ENCODE data around the gene ARPC5.

Gene ARPC5

GRCh38 chr1:183600136-183600535, 35.4 kb downstream of the ARPC5 start:
- in situ Hi-C loops (cut with HindIII; ENCODE audit: low sequenced_read_pairs): loop anchor here (5.0 kb wide), 1 partner anchor 63 kb away; no protein-coding TSS in a partner anchor
- TF ChIP-seq, protein P1, sequence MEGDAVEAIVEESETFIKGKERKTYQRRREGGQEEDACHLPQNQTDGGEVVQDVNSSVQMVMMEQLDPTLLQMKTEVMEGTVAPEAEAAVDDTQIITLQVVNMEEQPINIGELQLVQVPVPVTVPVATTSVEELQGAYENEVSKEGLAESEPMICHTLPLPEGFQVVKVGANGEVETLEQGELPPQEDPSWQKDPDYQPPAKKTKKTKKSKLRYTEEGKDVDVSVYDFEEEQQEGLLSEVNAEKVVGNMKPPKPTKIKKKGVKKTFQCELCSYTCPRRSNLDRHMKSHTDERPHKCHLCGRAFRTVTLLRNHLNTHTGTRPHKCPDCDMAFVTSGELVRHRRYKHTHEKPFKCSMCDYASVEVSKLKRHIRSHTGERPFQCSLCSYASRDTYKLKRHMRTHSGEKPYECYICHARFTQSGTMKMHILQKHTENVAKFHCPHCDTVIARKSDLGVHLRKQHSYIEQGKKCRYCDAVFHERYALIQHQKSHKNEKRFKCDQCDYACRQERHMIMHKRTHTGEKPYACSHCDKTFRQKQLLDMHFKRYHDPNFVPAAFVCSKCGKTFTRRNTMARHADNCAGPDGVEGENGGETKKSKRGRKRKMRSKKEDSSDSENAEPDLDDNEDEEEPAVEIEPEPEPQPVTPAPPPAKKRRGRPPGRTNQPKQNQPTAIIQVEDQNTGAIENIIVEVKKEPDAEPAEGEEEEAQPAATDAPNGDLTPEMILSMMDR (IDR thresholded peaks at IDR 0.05; ENCODE audit: low read depth, low read length, missing control alignments): no peak
- no peak overlapping the region for H3K4me3 ChIP-seq (ENCODE audit: low read depth, low read length)
- peak; percentile 6 for DNase-seq (ENCODE audit: low read depth)

GRCh38 chr1:183598386-183598785, 37.2 kb downstream of the ARPC5 start:
- in situ Hi-C loops (cut with HindIII; ENCODE audit: low sequenced_read_pairs): no loop called here
- no peak overlapping the region for H3K4me3 ChIP-seq (ENCODE audit: low read depth, low read length)
- DNase-seq (ENCODE audit: low read depth): no peak
- TF ChIP-seq, protein P1 (IDR thresholded peaks at IDR 0.05; ENCODE audit: low read depth, low read length, missing control alignments): no peak

DNA sequence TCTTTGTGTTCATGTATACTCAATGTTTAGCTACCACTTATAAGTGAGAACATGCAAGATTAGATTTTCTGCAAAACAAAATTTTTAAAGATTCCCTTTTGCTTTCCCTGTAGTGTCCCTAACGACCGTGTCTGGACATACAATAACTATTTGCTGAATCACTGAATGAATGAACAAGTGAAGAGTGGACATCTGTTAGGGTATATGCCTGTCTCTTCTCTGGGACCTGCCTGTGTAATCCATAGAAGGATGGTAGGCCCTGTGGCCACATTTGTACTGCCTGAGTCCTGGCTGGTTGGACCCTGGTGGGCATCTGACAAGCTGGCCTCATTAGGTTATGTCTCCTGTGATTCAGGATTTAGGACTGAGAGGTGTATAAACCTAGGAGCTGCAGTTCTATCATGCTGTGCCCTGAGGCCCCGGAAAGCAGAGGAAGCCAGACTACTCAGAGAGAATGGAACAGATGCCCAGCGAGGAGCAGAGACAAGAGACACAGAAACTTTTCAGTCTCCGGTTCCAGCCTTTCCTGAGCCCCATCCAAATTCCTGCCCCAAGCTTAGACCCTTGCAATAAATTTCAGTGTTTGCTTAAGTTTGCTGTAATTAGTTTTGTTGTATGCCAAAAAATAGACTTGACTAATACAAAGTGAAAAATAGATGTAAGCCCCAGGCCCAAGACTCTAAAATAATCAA, 37.8 kb downstream of the ARPC5 start:
- in situ Hi-C loops (cut with HindIII; ENCODE audit: low sequenced_read_pairs): no loop called here

GRCh38 chr1:183596500-183596899, 39.1 kb downstream of the ARPC5 start:
- H3K4me3 ChIP-seq (ENCODE audit: low read depth, low read length): no peak overlapping the region
- in situ Hi-C loops (cut with HindIII; ENCODE audit: low sequenced_read_pairs): no loop called here
- TF ChIP-seq, protein P1 (IDR thresholded peaks at IDR 0.05; ENCODE audit: low read depth, low read length, missing control alignments): no peak
- no peak for DNase-seq (ENCODE audit: low read depth)

More for the DNA sequence above, 37.8 kb downstream of the ARPC5 start:
- no peak overlapping the region for H3K4me3 ChIP-seq (ENCODE audit: low read depth, low read length)
- TF ChIP-seq, protein P1 (IDR thresholded peaks at IDR 0.05; ENCODE audit: low read depth, low read length, missing control alignments): no peak
- no peak for DNase-seq (ENCODE audit: low read depth)

- TF ChIP-seq, protein P1 (IDR thresholded peaks at IDR 0.05; ENCODE audit: low read depth, low read length, missing control alignments): no peak
- no peak overlapping the region for H3K4me3 ChIP-seq (ENCODE audit: low read depth, low read length)
- no peak for DNase-seq (ENCODE audit: low read depth)
- in situ Hi-C loops (cut with HindIII; ENCODE audit: low sequenced_read_pairs): no loop called here
Measured at GRCh38 chr1:183595537-183595936, 40.0 kb downstream of the ARPC5 start.

DNA sequence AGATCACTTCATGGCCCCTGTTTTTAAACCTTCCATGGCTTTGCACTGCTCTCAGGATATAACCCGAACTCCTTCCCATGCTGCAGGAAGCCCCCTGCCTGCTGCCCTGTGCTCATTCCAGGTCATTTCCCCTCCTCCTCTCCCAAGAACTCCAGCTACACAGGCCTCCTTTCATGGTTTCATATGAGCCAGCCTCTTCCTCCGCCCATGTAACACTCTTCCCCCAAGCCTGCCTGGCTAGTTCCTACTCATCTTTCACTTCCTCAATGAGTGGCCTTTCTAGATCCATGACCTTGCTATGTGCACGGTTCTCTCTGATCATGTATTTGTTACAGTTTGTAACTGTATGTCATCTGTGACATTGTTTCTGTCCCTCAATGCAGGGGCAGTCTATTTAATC, 42.2 kb downstream of the ARPC5 start:
- in situ Hi-C loops (cut with HindIII; ENCODE audit: low sequenced_read_pairs): no loop called here
- no peak overlapping the region for H3K4me3 ChIP-seq (ENCODE audit: low read depth, low read length)
- TF ChIP-seq, protein P1 (IDR thresholded peaks at IDR 0.05; ENCODE audit: low read depth, low read length, missing control alignments): no peak
- DNase-seq (ENCODE audit: low read depth): no peak

All from astrocyte of the cerebellum (primary cell).